ENCODE measurements around the gene PNMA6A.
"Not testable (repeated sequence)": the region's sequence is repeated elsewhere in the genome, so short reads cannot be mapped to it uniquely, and the experiment has no call there.

PNMA6A gene

DNA sequence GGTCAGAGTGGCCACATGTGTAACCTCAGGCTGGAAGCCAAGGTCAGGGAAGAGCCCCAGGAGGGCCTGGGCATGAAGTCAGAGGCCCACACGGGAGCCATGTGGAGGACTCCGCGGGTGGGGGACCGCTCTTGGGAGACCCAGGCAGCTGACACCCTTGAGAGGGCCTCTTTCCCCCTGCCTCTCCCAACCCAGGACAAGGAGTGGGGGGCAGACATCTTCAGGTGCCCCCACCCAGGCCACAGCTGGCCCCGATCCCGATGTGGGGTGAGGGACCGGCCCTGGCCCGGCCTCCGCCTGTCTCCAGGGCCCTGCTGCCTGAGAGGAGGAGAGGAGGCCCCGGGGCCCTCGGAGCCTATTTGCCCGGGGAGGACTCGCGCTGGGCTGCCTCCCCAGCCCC, 3.1 kb downstream of the PNMA6A start:
- no peak for DNase-seq (ENCODE audit: low read depth in 2 of 2)

DNA sequence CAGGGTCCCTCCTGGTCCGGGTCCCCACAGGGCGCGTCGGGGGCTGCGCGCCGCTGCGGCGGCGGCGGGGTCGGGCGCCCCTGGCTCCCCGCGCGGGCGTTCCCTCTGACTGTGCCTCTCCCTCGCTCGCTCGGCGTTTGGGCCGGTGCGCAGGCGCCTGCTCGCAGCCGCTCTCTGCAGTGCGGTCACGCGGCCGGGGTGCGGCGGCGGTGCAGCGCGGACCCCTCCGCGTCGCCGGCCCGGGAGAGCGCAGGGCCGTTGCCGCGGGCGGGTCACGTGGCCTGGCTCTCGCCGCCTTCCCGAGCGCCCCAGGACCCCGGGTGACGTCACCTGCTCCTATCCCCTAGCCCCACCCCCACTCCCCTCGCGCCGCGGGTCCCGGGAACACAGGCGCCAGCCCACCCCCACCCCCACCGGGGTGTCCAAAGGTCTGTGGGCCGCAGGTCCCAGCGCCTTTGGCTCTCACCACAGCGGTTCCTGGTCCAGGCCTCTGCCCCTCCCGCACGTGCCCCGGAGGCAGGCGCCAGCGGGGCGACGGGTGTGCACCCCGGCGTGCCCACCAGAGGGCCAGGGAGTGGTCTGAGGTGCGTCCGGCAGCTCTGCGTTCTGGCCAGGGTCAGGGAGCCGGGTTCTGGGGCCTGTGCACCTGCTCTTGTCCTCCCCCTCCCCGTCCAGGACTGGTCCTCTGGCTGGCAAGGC, 5.3 kb downstream of the PNMA6A start:
- not testable (repeated sequence) for DNase-seq (ENCODE audit: low read depth in 2 of 2)

DNA sequence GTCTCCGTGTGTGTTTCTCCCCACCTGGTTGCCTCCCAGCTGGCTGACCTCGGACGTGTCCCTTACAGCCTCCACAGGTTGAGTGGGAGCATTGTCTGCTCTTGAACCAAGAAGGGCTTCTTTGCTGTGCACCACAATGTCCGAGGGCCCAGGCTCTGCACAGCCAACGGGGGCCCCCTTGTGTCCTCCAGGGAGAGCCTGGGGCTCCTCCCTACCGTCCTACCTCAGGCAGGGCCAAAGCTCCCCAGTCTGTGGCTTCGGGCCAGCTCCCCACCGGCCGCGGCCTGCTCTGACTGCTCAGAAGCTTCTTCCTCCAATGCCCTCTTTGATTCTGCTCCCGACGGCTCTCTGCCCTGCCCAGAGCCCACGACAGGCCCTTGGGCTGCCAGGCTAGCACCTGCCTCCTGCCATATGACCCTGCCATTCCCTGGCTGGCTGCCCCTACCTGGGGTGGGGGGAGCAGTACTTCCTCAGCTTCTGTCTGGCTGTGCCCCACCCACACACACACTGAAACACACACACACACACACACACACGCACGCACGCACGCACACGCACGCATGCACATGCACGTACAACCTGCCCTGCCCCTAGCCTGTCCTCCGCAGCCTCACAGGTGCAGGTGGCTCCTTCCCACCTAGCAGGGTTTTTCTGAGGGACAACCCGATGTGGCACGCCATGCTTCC, 11.1 kb downstream of the PNMA6A start:
- not testable (repeated sequence) for DNase-seq (ENCODE audit: low read depth in 2 of 2)

- DNase-seq (ENCODE audit: low read depth in 2 of 2), result no peak
Observed at GRCh38 chrX:153102418-153102817, 30.2 kb downstream of the PNMA6A start.

DNA sequence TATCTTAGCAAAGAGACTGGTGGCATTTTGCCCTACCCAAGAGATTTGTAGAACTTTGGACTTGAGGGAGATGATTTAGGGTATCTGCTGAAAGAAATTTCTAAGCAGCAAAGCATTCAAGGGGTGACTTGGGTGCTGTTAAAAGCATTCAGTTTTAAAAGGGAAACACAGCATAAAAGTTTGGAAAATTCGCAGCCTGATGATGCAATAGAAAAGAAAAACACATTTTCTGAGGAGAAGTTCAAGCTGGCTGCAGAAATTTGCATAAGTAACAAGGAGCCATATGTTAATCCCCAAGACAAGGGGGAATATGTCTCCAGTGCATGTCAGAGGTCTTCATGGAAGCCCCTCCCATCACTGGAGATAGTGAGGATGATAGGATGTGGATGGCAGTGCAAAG, 32.7 kb downstream of the PNMA6A start:
- not testable (repeated sequence) for DNase-seq (ENCODE audit: low read depth in 2 of 2)

GRCh38 chrX:153106092-153106801, 34.0 kb downstream of the PNMA6A start:
- not testable (repeated sequence) for DNase-seq (ENCODE audit: low read depth in 2 of 2)

- not testable (repeated sequence) for DNase-seq (ENCODE audit: low read depth in 2 of 2)
Observed at GRCh38 chrX:153110735-153111134, 38.5 kb downstream of the PNMA6A start.

DNA sequence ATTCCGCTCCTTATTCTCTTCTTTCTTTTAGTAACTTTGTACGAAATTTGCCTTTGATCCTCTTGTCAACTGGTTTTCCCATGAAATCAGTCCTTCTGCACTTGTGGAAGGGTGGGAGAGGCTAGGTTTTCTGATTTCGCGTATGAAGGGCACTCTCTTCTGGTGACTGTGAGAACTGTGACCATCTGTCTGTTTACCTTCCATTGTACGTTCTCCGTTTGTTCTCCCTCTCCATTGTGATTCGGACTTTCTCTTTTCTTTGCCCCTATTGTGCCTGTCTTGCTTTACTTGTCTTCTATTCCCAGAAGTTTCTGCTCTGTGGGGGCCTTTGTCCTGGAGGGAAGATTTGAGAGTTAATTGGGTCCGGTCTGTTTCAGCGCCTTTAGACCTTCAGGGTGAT, 41.6 kb downstream of the PNMA6A start:
- not testable (repeated sequence) for DNase-seq (ENCODE audit: low read depth in 2 of 2)

GRCh38 chrX:153117754-153118153, 45.5 kb downstream of the PNMA6A start:
- DNase-seq (ENCODE audit: low read depth in 2 of 2), result not testable (repeated sequence)

DNA sequence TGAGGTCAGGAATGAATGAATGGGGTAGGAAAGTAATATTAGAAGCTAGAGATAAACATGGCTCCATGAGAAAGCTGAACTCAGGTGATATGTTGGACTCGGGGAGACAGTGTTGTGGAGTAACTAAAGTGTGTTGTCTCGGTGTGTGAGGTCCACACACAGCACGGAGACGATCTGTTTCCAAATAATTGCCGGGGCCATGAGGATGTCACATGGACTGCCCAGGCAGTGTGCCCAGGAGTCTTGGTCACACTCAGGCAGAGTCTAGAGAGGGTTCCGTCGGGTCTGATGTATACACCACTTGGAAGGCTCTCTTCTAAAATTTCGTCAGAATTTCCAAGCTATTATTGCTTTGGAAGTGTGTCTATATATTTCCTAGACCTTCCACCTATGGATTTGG, 48.0 kb downstream of the PNMA6A start:
- DNase-seq (ENCODE audit: low read depth in 2 of 2), result not testable (repeated sequence)

GRCh38 chrX:153123468-153123867, 51.2 kb downstream of the PNMA6A start:
- DNase-seq (ENCODE audit: low read depth in 2 of 2), result not testable (repeated sequence)
